GM19397 (cell line): Measurements from ENCODE around the gene CMTM8.
A peak's percentile ranks its signal among the peaks of the same experiment; 100 is the strongest.

Experiments used
- ATAC-seq: cut with Tn5 transposase; IDR thresholded peaks from one replicate; pipeline ENCODE4 v1.9.1; 2021; ENCODE audit warnings: mild to moderate bottlenecking, moderate library complexity; ENCODE audit not compliant: unreplicated experiment

CMTM8 gene

GRCh38 chr3:32276279-32276841 is 37.9 kb downstream of the CMTM8 start:
- ATAC-seq, result no peak

GRCh38 chr3:32278714-32279113 is 40.2 kb downstream of the CMTM8 start:
- no peak for ATAC-seq

- ATAC-seq, result no peak
Observed at GRCh38 chr3:32280262-32280910, 41.9 kb downstream of the CMTM8 start.

- no peak for ATAC-seq
Observed at GRCh38 chr3:32281570-32282106, 43.2 kb downstream of the CMTM8 start.

- ATAC-seq, result no peak
Observed at GRCh38 chr3:32282578-32283154, 44.2 kb downstream of the CMTM8 start.

GRCh38 chr3:32283304-32283703 is 44.8 kb downstream of the CMTM8 start:
- ATAC-seq, result no peak

GRCh38 chr3:32284443-32285212 is 46.1 kb downstream of the CMTM8 start:
- ATAC-seq, result no peak

GRCh38 chr3:32285891-32286290 is 47.4 kb downstream of the CMTM8 start:
- no peak for ATAC-seq

GRCh38 chr3:32288819-32289218 is 50.3 kb downstream of the CMTM8 start:
- no peak for ATAC-seq

GRCh38 chr3:32290619-32291018 is 52.1 kb downstream of the CMTM8 start:
- ATAC-seq, result no peak

- no peak for ATAC-seq
Observed at GRCh38 chr3:32292085-32292796, 53.8 kb downstream of the CMTM8 start.

- no peak for ATAC-seq
Observed at GRCh38 chr3:32293903-32294302, 55.4 kb downstream of the CMTM8 start.

- ATAC-seq, result peak; percentile 64
Observed at GRCh38 chr3:32296251-32297204, 58.0 kb downstream of the CMTM8 start.

- no peak for ATAC-seq
Observed at GRCh38 chr3:32297366-32297765, 58.9 kb downstream of the CMTM8 start.

GRCh38 chr3:32301426-32301825 is 62.9 kb downstream of the CMTM8 start:
- ATAC-seq, result no peak

GRCh38 chr3:32302601-32303398 is 64.3 kb downstream of the CMTM8 start:
- ATAC-seq, result no peak

GRCh38 chr3:32303399-32303747 is 64.9 kb downstream of the CMTM8 start:
- ATAC-seq, result no peak

GRCh38 chr3:32303977-32304881 is 65.7 kb downstream of the CMTM8 start:
- no peak for ATAC-seq
